HepG2 (cell line): ENCODE data around the gene ARHGAP29. TPM values are rescaled to one million over a fixed set of nuclear protein-coding genes. Genes with fewer than 3 reads are reported as not detected.
"Not testable (repeated sequence)": the region's sequence is repeated elsewhere in the genome, so short reads cannot be mapped to it uniquely, and the experiment has no call there.

Experiments
- ATAC-seq: fragments of 200-7000 bp; cut with Tn5 transposase; 3 replicates; pipeline ENCODE4 v1.9.1; 2020; ENCODE audit warnings: mild to moderate bottlenecking, moderate library complexity
- BruUV-seq: library from RNA; stranded (reverse); fragments of 400-500 nt; replicated peaks from 2 replicates; lab custom pipeline; 2021; lab: Mats Ljungman, UMichigan
- CTCF ChIA-PET: fragments of 300-600 bp; formaldehyde crosslinking; extraction: SDS; loops from one replicate; lab custom pipeline; 2021; ENCODE audit warnings: low total read pairs, inconsistent platforms, low intra/inter-chr PET ratio; lab: Yijun Ruan, JAX
- POLR2A ChIA-PET: fragments of 350-600 bp; sonication (Branson Sonifier 250); formaldehyde crosslinking; loops from one replicate; lab custom pipeline; 2020; ENCODE audit warnings: antibody characterized with exemption, inconsistent platforms; lab: Yijun Ruan, JAX
- DNase-seq: peaks from one replicate; pipeline ENCODE4 v3.0.0-alpha.2; 2015; ENCODE audit warnings: low spot score
- FAIRE-seq: peaks from 3 replicates; lab custom pipeline; 2011; peaks lifted over from hg19 to GRCh38; lab: Jason Lieb, UNC
- H2AFZ ChIP-seq: one replicate; pipeline ENCODE4 v1.6.1; 2011; ENCODE audit warnings: low read length, inconsistent platforms
- H3K27ac ChIP-seq: fragments of 300-600 bp; 3 replicates; pipeline ENCODE4 v1.8.0; 2011; ENCODE audit warnings: mixed run types, mild to moderate bottlenecking, mixed read lengths, low read length, inconsistent platforms; ENCODE audit not compliant: insufficient read depth; ENCODE audit errors: extremely low read length
- H3K27me3 ChIP-seq, 2 experiments: fragments of 200-600 bp in 1 of 2; 2 replicates in 1 of 2; 3 replicates in 1 of 2; pipeline versions ENCODE4 v1.6.0 to v1.8.0; 2011; ENCODE audit warnings: low read length in 2 of 2, mild to moderate bottlenecking in 2 of 2, moderate library complexity in 2 of 2, inconsistent platforms in 1 of 2; ENCODE audit not compliant: insufficient read depth in 2 of 2, control insufficient read depth in 1 of 2
- H3K36me3 ChIP-seq, 2 experiments: fragments of 200-600 bp in 1 of 2; replicated peaks in 1 of 2; 2 replicates in 1 of 2; 3 replicates in 1 of 2; pipeline versions ENCODE4 v1.5.1 to v1.8.0; 2011; ENCODE audit warnings: low read length in 2 of 2, inconsistent platforms in 1 of 2; ENCODE audit not compliant: insufficient read depth in 2 of 2, control insufficient read depth in 1 of 2
- H3K4me1 ChIP-seq: 2 replicates; pipeline ENCODE4 v1.5.1; 2012; ENCODE audit warnings: low read length, inconsistent platforms; ENCODE audit not compliant: insufficient read depth
- H3K4me2 ChIP-seq: 2 replicates; pipeline ENCODE4 v1.6.0; 2011; ENCODE audit warnings: low read depth, low read length, inconsistent platforms
- H3K4me3 ChIP-seq, 3 experiments: fragments of 200-600 bp in 1 of 3; sonication (generic), shearing (Covaris generic) in 1 of 3; replicated peaks in 1 of 3; 2 replicates each; pipeline ENCODE4 v1.5.1; 2011 to 2016; ENCODE audit warnings: low read length in 3 of 3, inconsistent platforms in 2 of 3, low read depth in 2 of 3, mild to moderate bottlenecking in 2 of 3, control low read depth in 1 of 3, mixed read lengths in 1 of 3; ENCODE audit not compliant: insufficient read depth in 1 of 3
- H3K79me2 ChIP-seq: one replicate; pipeline ENCODE4 v1.6.1; 2011; ENCODE audit warnings: low read length, inconsistent platforms; ENCODE audit not compliant: insufficient read depth
- H3K9ac ChIP-seq: 2 replicates; pipeline ENCODE4 v1.6.0; 2011; ENCODE audit warnings: mild to moderate bottlenecking, low read depth, low read length, inconsistent platforms; ENCODE audit not compliant: insufficient read depth
- H3K9me3 ChIP-seq: 2 replicates; pipeline ENCODE4 v1.5.1; 2012; ENCODE audit warnings: mild to moderate bottlenecking, low read length
- H4K20me1 ChIP-seq: 2 replicates; pipeline ENCODE4 v1.6.0; 2011; ENCODE audit warnings: inconsistent platforms, mild to moderate bottlenecking, low read length, moderate library complexity; ENCODE audit not compliant: insufficient read depth
- NFATC3 ChIP-seq: sonication (generic); formaldehyde crosslinking; IDR thresholded peaks from 2 replicates; pipeline ENCODE4 v1.5.1; 2020; ENCODE audit warnings: mild to moderate bottlenecking, missing genetic modification reagents
- PRDM10 ChIP-seq: sonication (generic); formaldehyde crosslinking; IDR thresholded peaks from 2 replicates; pipeline ENCODE4 v1.4.0; 2020; ENCODE audit warnings: low read depth, missing genetic modification reagents
- REXO4 ChIP-seq: sonication (generic); formaldehyde crosslinking; IDR thresholded peaks from 2 replicates; pipeline ENCODE4 v1.8.0; 2022; ENCODE audit warnings: missing genetic modification reagents, mild to moderate bottlenecking, borderline replicate concordance
- ZFAT ChIP-seq: sonication (generic); formaldehyde crosslinking; conservative IDR thresholded peaks from 2 replicates; pipeline ENCODE4 v1.8.1; 2023; ENCODE audit warnings: missing genetic modification reagents, inconsistent platforms
- WGBS: methylation state at CpG from one replicate; pipeline ENCODE4 v1.1.6; 2017; ENCODE audit warnings: low lambda C conversion rate; 5-methylcytosine and 5-hydroxymethylcytosine counted together
- in situ Hi-C: cut with HindIII; loops from 2 replicates; pipeline ENCODE4 v1.10.0; 2017; ENCODE audit warnings: low pct_unique_long_range_greater_than_20kb; ENCODE audit not compliant: extremely low pct_ligation_motif_present
- intact Hi-C: fragments of 100-400 bp; cut with micrococcal nuclease; formaldehyde crosslinking; loops from one replicate; pipeline ENCODE4 v1.10.0; 2022; ENCODE audit not compliant: unreplicated experiment
- polyA plus RNA-seq, 8 experiments: library from polyadenylated mRNA; depleted of rRNA in 3 of 8; stranded (reverse) in 7 of 8; unstranded in 1 of 8; fragments of >200 nt; fragmentation: Illumina TruSeq in 4 of 8; extraction: Trizol in 4 of 8; gene quantifications; 2 replicates each; pipeline versions ENCODE4 v1.2.1 to v1.2.3, GENCODE V29; 2011 to 2016; ENCODE audit warnings: low read depth in 4 of 8, missing spikeins in 1 of 8, mixed read lengths in 1 of 8; ENCODE audit not compliant: insufficient read depth in 1 of 8
- total RNA-seq, 5 experiments: library from RNA; depleted of rRNA; stranded (reverse); fragments of >200 nt; fragmentation: Illumina TruSeq; extraction: Trizol; gene quantifications; 2 replicates each; pipeline ENCODE4 v1.2.3, GENCODE V29; 2016; ENCODE audit warnings: low read depth in 1 of 5
- TF ChIP-seq, protein P1 (sequence below): sonication (generic); formaldehyde crosslinking; IDR thresholded peaks from 2 replicates; pipeline ENCODE4 v1.4.0; 2020; ENCODE audit warnings: mild to moderate bottlenecking, missing genetic modification reagents

ARHGAP29 gene
- total and polyA plus RNA-seq, 2 of the 13 experiments (the other 11 are each of a cell fraction or from before 2014, with no cell fraction given), result 12.8 to 18.3 TPM

GRCh38 chr1:94169126-94169525, 68.3 kb downstream of the ARHGAP29 start:
- no peak for DNase-seq
- no peaks in the 10 kb centered on the region for H4K20me1 ChIP-seq
- no peak overlapping the region for H3K4me2 ChIP-seq
- TF ChIP-seq NFATC3 (CRISPR knock-in tag) (no peak), ZFAT (no peak)
- TF ChIP-seq, protein P1, sequence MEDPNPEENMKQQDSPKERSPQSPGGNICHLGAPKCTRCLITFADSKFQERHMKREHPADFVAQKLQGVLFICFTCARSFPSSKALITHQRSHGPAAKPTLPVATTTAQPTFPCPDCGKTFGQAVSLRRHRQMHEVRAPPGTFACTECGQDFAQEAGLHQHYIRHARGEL (CRISPR knock-in tag), result no peak
- no peak overlapping the region for H3K9ac ChIP-seq
- intact Hi-C loops (no loop called here), in situ Hi-C loops (no loop called here)
- CTCF ChIA-PET, result no interaction called here
- no peaks in the 10 kb centered on the region for H3K9me3 ChIP-seq
- ATAC-seq, result no peak
- FAIRE-seq, result no peak
- H3K4me1 ChIP-seq, result no peaks in the 10 kb centered on the region
- H2AFZ ChIP-seq, result no peak overlapping the region
- POLR2A ChIA-PET, result no interaction called here
- no peak overlapping the region for H3K27ac ChIP-seq
- no peaks in the 10 kb centered on the region for H3K79me2 ChIP-seq
- BruUV-seq, result no TSS peak
- no peaks in the 10 kb centered on the region for H3K27me3 ChIP-seq
- peaks cover 0 to 6% of the 10 kb centered on the region in 2 experiments; a peak in 2 of 5 replicates for H3K36me3 ChIP-seq
- WGBS, result 93% methylated on average over 3 of the region's 3 CpGs
- no peak overlapping the region for H3K4me3 ChIP-seq

GRCh38 chr1:94165843-94166242, 71.5 kb downstream of the ARHGAP29 start:
- Histone ChIP-seq H3K27ac (no peak overlapping the region), H4K20me1 (no peaks in the 10 kb centered on the region), H3K4me2 (no peak overlapping the region), H3K9me3 (no peaks in the 10 kb centered on the region), H2AFZ (no peak overlapping the region), H3K36me3 (no peaks in the 10 kb centered on the region), H3K27me3 (0 out of 5 replicates have a peak, but pooled peaks cover 0 to under 1% of the 10 kb centered on the region in 2 experiments), H3K9ac (no peak overlapping the region), H3K4me3 (no peak overlapping the region), H3K4me1 (0 out of 2 replicates have a peak, but pooled peaks cover 5% of the 10 kb centered on the region), H3K79me2 (no peaks in the 10 kb centered on the region)
- DNase-seq (no peak), FAIRE-seq (no peak), ATAC-seq (no peak)
- in situ Hi-C loops (no loop called here), intact Hi-C loops (no loop called here)
- TF ChIP-seq PRDM10 (CRISPR knock-in tag) (no peak), REXO4 (no peak)
- ChIA-PET POLR2A (no interaction called here), CTCF (no interaction called here)
- BruUV-seq, result no TSS peak
- WGBS, result 70% methylated on average over 5 of the region's 5 CpGs

DNA sequence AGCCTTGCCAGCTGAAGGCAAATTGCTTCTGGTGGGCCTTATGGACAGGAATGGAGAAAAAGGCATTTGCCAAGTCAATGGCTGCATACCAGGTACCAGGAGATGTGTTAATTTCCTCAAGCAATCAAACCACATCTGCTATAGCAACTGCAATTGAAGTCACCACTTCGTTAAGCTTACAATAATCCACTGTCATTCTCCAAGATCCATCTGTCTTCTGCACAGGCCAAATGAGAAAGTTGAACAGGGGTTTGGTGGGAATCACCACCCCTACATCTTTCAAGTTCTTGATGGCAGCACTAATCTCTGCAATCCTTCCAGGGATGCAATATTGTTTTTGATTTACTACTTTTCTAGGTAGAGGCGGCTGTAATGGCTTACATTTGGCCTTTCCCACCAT, 72.5 kb downstream of the ARHGAP29 start:
- H3K79me2 ChIP-seq, FAIRE-seq, POLR2A ChIA-PET, in situ Hi-C loops, H3K27me3 ChIP-seq, H3K36me3 ChIP-seq, H3K9ac ChIP-seq, H4K20me1 ChIP-seq, H3K27ac ChIP-seq, intact Hi-C loops, H3K9me3 ChIP-seq, H3K4me2 ChIP-seq, H2AFZ ChIP-seq, DNase-seq, H3K4me1 ChIP-seq, CTCF ChIA-PET, ATAC-seq, BruUV-seq, H3K4me3 ChIP-seq: not testable (repeated sequence)
- WGBS, result 4% methylated on average over 2 of the region's 2 CpGs
